Right atrium auricular region (tissue), 2 donors: ENCODE data around the gene SVOP. TPM values are rescaled to one million over a fixed set of nuclear protein-coding genes. Genes with fewer than 3 reads are reported as not detected.
"Not testable (repeated sequence)": the region's sequence is repeated elsewhere in the genome, so short reads cannot be mapped to it uniquely, and the experiment has no call there.

Experiments used
- DNase-seq: peaks from one replicate; pipeline ENCODE4 v3.0.0-alpha.2; 2019; ENCODE audit warnings: low spot score
- H3K27ac ChIP-seq, 2 donors: fragments of 200-600 bp; sonication (generic); 1 replicate in 1 of 2; 2 replicates in 1 of 2; pipeline ENCODE4 v1.5.1; 2016 to 2019
- H3K27me3 ChIP-seq, 2 donors: fragments of 200-600 bp; sonication (generic); one replicate each; pipeline versions ENCODE4 v1.5.1 to v1.6.0; 2017 to 2019
- H3K36me3 ChIP-seq: fragments of 200-600 bp; sonication (generic); one replicate; pipeline ENCODE4 v1.5.1; 2016
- H3K4me1 ChIP-seq, 2 donors: fragments of 200-600 bp; sonication (generic); one replicate each; pipeline versions ENCODE4 v1.5.1 to v1.6.0; 2017 to 2019
- H3K4me3 ChIP-seq, 2 donors: fragments of 200-600 bp; sonication (generic); 1 replicate in 1 of 2; 2 replicates in 1 of 2; pipeline ENCODE4 v1.5.1; 2017 to 2019; ENCODE audit warnings: mild to moderate bottlenecking in 1 of 2, moderate library complexity in 1 of 2
- H3K9me3 ChIP-seq, 2 donors: fragments of 200-600 bp; sonication (generic); one replicate each; pipeline ENCODE4 v1.5.1; 2019
- CTCF ChIP-seq, 2 donors: fragments of 200-600 bp; sonication (generic); IDR thresholded peaks; one replicate each; pipeline ENCODE4 v1.5.1; 2019; ENCODE audit warnings: antibody characterized with exemption in 2 of 2
- total RNA-seq, 2 donors: library from RNA; depleted of rRNA; stranded (reverse); fragments of >200 nt; gene quantifications; one replicate each; pipeline ENCODE4 v1.1.0, GENCODE V29; 2016

The SVOP gene
- total RNA-seq, 2 donors from 2014 or later, result 0.08 TPM; not detected in 1

- Histone ChIP-seq H3K4me1 (peaks cover 0 to 30% of the 10 kb centered on the region in 2 donors), H3K27ac (no peak overlapping the region), H3K9me3 (no peaks in the 10 kb centered on the region), H3K36me3 (no peaks in the 10 kb centered on the region), H3K27me3 (no peaks in the 10 kb centered on the region), H3K4me3 (no peak overlapping the region)
- no peak for DNase-seq
- no peak for TF ChIP-seq CTCF (IDR thresholded peaks at IDR 0.05)
Observed at GRCh38 chr12:108860443-108860842, 160.4 kb downstream of the SVOP start.

- no peaks in the 10 kb centered on the region for H3K9me3 ChIP-seq
- peaks cover 0 to 36% of the 10 kb centered on the region in 2 donors for H3K4me1 ChIP-seq
- no peak for TF ChIP-seq CTCF (IDR thresholded peaks at IDR 0.05)
- H3K4me3 ChIP-seq, result no peak overlapping the region
- DNase-seq, result no peak
- no peaks in the 10 kb centered on the region for H3K36me3 ChIP-seq
- no peak overlapping the region for H3K27ac ChIP-seq
- no peaks in the 10 kb centered on the region for H3K27me3 ChIP-seq
Observed at GRCh38 chr12:108859923-108860291, 161.0 kb downstream of the SVOP start.

- H3K4me3 ChIP-seq, H3K27me3 ChIP-seq, H3K36me3 ChIP-seq, H3K9me3 ChIP-seq, DNase-seq: not testable (repeated sequence)
- H3K27ac ChIP-seq, result peak overlapping the region in 1 of 2 donors; percentile 26
- peaks cover 0 to 41% of the 10 kb centered on the region in 2 donors for H3K4me1 ChIP-seq
Observed at GRCh38 chr12:108859141-108859922, 161.5 kb downstream of the SVOP start.

GRCh38 chr12:108858311-108859074 lies 162.4 kb downstream of the SVOP start:
- peak overlapping the region; percentile 91 for H3K27ac ChIP-seq
- peaks cover 0 to 50% of the 10 kb centered on the region in 2 donors for H3K4me1 ChIP-seq
- no peaks in the 10 kb centered on the region for H3K27me3 ChIP-seq
- peak overlapping the region; percentile 60 to 83 for H3K4me3 ChIP-seq
- no peak for TF ChIP-seq CTCF (IDR thresholded peaks at IDR 0.05)
- no peaks in the 10 kb centered on the region for H3K9me3 ChIP-seq
- no peak for DNase-seq
- no peaks in the 10 kb centered on the region for H3K36me3 ChIP-seq

Other genes starting within 250 kb of the SVOP start
- gene SSH1, start 163.5 kb downstream of the SVOP start, total RNA-seq, result 10 to 100 TPM; 22.0 to 25.9 TPM
- gene DAO, start 141.0 kb downstream of the SVOP start, total RNA-seq, result not detected
- gene USP30, start 31.5 kb upstream of the SVOP start, total RNA-seq, result 10 to 100 TPM; 13.8 to 19.1 TPM
- 1 to 10 TPM; 3.9 to 8.5 TPM for gene ALKBH2, start 72.4 kb upstream of the SVOP start, total RNA-seq
- 10 to 100 TPM; 10.2 to 12.1 TPM for gene UNG, start 76.5 kb upstream of the SVOP start, total RNA-seq
- 100 to 1,000 TPM in 1 of 2 donors, 10 to 100 TPM in 1; 76.8 to 104 TPM for gene ACACB, start 95.5 kb upstream of the SVOP start, total RNA-seq